ENCODE data around the gene GREB1L. TPM values are rescaled to one million over a fixed set of nuclear protein-coding genes. Genes with fewer than 3 reads are reported as not detected.

Gene GREB1L
- total and polyA plus RNA-seq, 4 donors, result 1.1 to 6.0 (median 3.9) TPM

- intact Hi-C loops (cut with DNase I), result no loop called here
- Histone ChIP-seq H3K36me3 (ENCODE audit: control insufficient read depth in 1 of 2, insufficient read depth in 2 of 2, low read length in 1 of 2) (peaks cover 9 to 10% of the 10 kb centered on the region in 2 donors), H3K9me3 (ENCODE audit: control insufficient read depth, low read length) (peaks cover 1% of the 10 kb centered on the region), H3K4me1 (ENCODE audit: control insufficient read depth in 1 of 2, insufficient read depth in 2 of 2, low read length in 2 of 2) (no peaks in the 10 kb centered on the region), H3K27me3 (ENCODE audit: control insufficient read depth in 1 of 2, insufficient read depth in 2 of 2, low read length in 1 of 2) (no peaks in the 10 kb centered on the region), H3K4me3 (ENCODE audit: low read length in 2 of 2) (no peak overlapping the region), H3K27ac (ENCODE audit: low read depth in 1 of 2, low read length in 2 of 2) (no peak overlapping the region)
- ATAC-seq (ENCODE audit: low FRiP score) (no peak), DNase-seq (no peak)
- 96% methylated on average over 2 of the region's 2 CpGs for WGBS, 2 donors
Measured at GRCh38 chr18:21513292-21513691, 271.3 kb downstream of the GREB1L start.

- H3K9me3 ChIP-seq (ENCODE audit: control insufficient read depth, low read length), result peaks cover 1% of the 10 kb centered on the region
- no peak for ATAC-seq (ENCODE audit: low FRiP score)
- intact Hi-C loops (cut with DNase I), result no loop called here
- H3K27me3 ChIP-seq (ENCODE audit: control insufficient read depth in 1 of 2, insufficient read depth in 2 of 2, low read length in 1 of 2), result no peaks in the 10 kb centered on the region
- 94 to 95% methylated on average over 5 of the region's 5 CpGs for WGBS, 2 donors
- no peak overlapping the region for H3K4me3 ChIP-seq (ENCODE audit: low read length in 2 of 2)
- no peak for DNase-seq
- H3K27ac ChIP-seq (ENCODE audit: low read depth in 1 of 2, low read length in 2 of 2), result no peak overlapping the region
- H3K36me3 ChIP-seq (ENCODE audit: control insufficient read depth in 1 of 2, insufficient read depth in 2 of 2, low read length in 1 of 2), result peaks cover 8 to 13% of the 10 kb centered on the region in 2 donors
- no peaks in the 10 kb centered on the region for H3K4me1 ChIP-seq (ENCODE audit: control insufficient read depth in 1 of 2, insufficient read depth in 2 of 2, low read length in 2 of 2)
Measured at GRCh38 chr18:21513741-21514140, 271.7 kb downstream of the GREB1L start.

GRCh38 chr18:21522530-21522929, 280.5 kb downstream of the GREB1L start:
- intact Hi-C loops (cut with DNase I), result no loop called here
- Histone ChIP-seq H3K36me3 (ENCODE audit: control insufficient read depth in 1 of 2, insufficient read depth in 2 of 2, low read length in 1 of 2) (peaks cover 2 to 10% of the 10 kb centered on the region in 2 donors), H3K27ac (ENCODE audit: low read depth in 1 of 2, low read length in 2 of 2) (no peak overlapping the region), H3K9me3 (ENCODE audit: control insufficient read depth, low read length) (no peaks in the 10 kb centered on the region), H3K4me3 (ENCODE audit: low read length in 2 of 2) (no peak overlapping the region), H3K4me1 (ENCODE audit: control insufficient read depth in 1 of 2, insufficient read depth in 2 of 2, low read length in 2 of 2) (peaks cover 0 to 5% of the 10 kb centered on the region in 2 donors), H3K27me3 (ENCODE audit: control insufficient read depth in 1 of 2, insufficient read depth in 2 of 2, low read length in 1 of 2) (no peaks in the 10 kb centered on the region)
- ATAC-seq (ENCODE audit: low FRiP score) (no peak), DNase-seq (no peak)
- WGBS, 2 donors, result 80 to 89% methylated on average over 6 of the region's 6 CpGs

GRCh38 chr18:21525916-21526315, 283.9 kb downstream of the GREB1L start:
- no peak overlapping the region for H3K4me3 ChIP-seq (ENCODE audit: low read length in 2 of 2)
- peaks cover 2 to 3% of the 10 kb centered on the region in 2 donors for H3K36me3 ChIP-seq (ENCODE audit: control insufficient read depth in 1 of 2, insufficient read depth in 2 of 2, low read length in 1 of 2)
- H3K27me3 ChIP-seq (ENCODE audit: control insufficient read depth in 1 of 2, insufficient read depth in 2 of 2, low read length in 1 of 2), result no peaks in the 10 kb centered on the region
- H3K9me3 ChIP-seq (ENCODE audit: control insufficient read depth, low read length), result no peaks in the 10 kb centered on the region
- intact Hi-C loops (cut with DNase I), result no loop called here
- no peak for DNase-seq
- WGBS, 2 donors, result 52 to 56% methylated on average over 2 of the region's 2 CpGs
- peaks cover 0 to 5% of the 10 kb centered on the region in 2 donors for H3K4me1 ChIP-seq (ENCODE audit: control insufficient read depth in 1 of 2, insufficient read depth in 2 of 2, low read length in 2 of 2)
- no peak overlapping the region for H3K27ac ChIP-seq (ENCODE audit: low read depth in 1 of 2, low read length in 2 of 2)
- ATAC-seq (ENCODE audit: low FRiP score), result no peak

GRCh38 chr18:21526463-21526862, 284.4 kb downstream of the GREB1L start:
- Histone ChIP-seq H3K27ac (ENCODE audit: low read depth in 1 of 2, low read length in 2 of 2) (peak overlapping the region in 1 of 2 donors; percentile 28), H3K4me1 (ENCODE audit: control insufficient read depth in 1 of 2, insufficient read depth in 2 of 2, low read length in 2 of 2) (peaks cover 0 to 5% of the 10 kb centered on the region in 2 donors), H3K27me3 (ENCODE audit: control insufficient read depth in 1 of 2, insufficient read depth in 2 of 2, low read length in 1 of 2) (no peaks in the 10 kb centered on the region), H3K36me3 (ENCODE audit: control insufficient read depth in 1 of 2, insufficient read depth in 2 of 2, low read length in 1 of 2) (peaks cover 3% of the 10 kb centered on the region in 2 donors), H3K9me3 (ENCODE audit: control insufficient read depth, low read length) (no peaks in the 10 kb centered on the region), H3K4me3 (ENCODE audit: low read length in 2 of 2) (no peak overlapping the region)
- intact Hi-C loops (cut with DNase I), result no loop called here
- no peak for DNase-seq
- 51 to 55% methylated on average over 2 of the region's 2 CpGs for WGBS, 2 donors
- peak; percentile 36 for ATAC-seq (ENCODE audit: low FRiP score)

GRCh38 chr18:21534327-21534726, 292.3 kb downstream of the GREB1L start:
- no peak for ATAC-seq (ENCODE audit: low FRiP score)
- intact Hi-C loops (cut with DNase I), result no loop called here
- Histone ChIP-seq H3K9me3 (ENCODE audit: control insufficient read depth, low read length) (no peaks in the 10 kb centered on the region), H3K4me3 (ENCODE audit: low read length in 2 of 2) (no peak overlapping the region), H3K4me1 (ENCODE audit: control insufficient read depth in 1 of 2, insufficient read depth in 2 of 2, low read length in 2 of 2) (no peaks in the 10 kb centered on the region), H3K27ac (ENCODE audit: low read depth in 1 of 2, low read length in 2 of 2) (no peak overlapping the region), H3K27me3 (ENCODE audit: control insufficient read depth in 1 of 2, insufficient read depth in 2 of 2, low read length in 1 of 2) (no peaks in the 10 kb centered on the region), H3K36me3 (ENCODE audit: control insufficient read depth in 1 of 2, insufficient read depth in 2 of 2, low read length in 1 of 2) (peaks cover 1 to 2% of the 10 kb centered on the region in 2 donors)
- WGBS, 2 donors, result 44 to 45% methylated on average over 1 of the region's 1 CpG
- no peak for DNase-seq

- H3K4me3 ChIP-seq (ENCODE audit: low read length in 2 of 2), result no peak overlapping the region
- no peaks in the 10 kb centered on the region for H3K9me3 ChIP-seq (ENCODE audit: control insufficient read depth, low read length)
- WGBS, 2 donors, result 72 to 75% methylated on average over 3 of the region's 3 CpGs
- ATAC-seq (ENCODE audit: low FRiP score), result no peak
- intact Hi-C loops (cut with DNase I), result no loop called here
- peaks cover 0 to 2% of the 10 kb centered on the region in 2 donors for H3K36me3 ChIP-seq (ENCODE audit: control insufficient read depth in 1 of 2, insufficient read depth in 2 of 2, low read length in 1 of 2)
- DNase-seq, result no peak
- no peaks in the 10 kb centered on the region for H3K27me3 ChIP-seq (ENCODE audit: control insufficient read depth in 1 of 2, insufficient read depth in 2 of 2, low read length in 1 of 2)
- no peak overlapping the region for H3K27ac ChIP-seq (ENCODE audit: low read depth in 1 of 2, low read length in 2 of 2)
- H3K4me1 ChIP-seq (ENCODE audit: control insufficient read depth in 1 of 2, insufficient read depth in 2 of 2, low read length in 2 of 2), result no peaks in the 10 kb centered on the region
Measured at GRCh38 chr18:21538230-21538629, 296.2 kb downstream of the GREB1L start.

- H3K9me3 ChIP-seq (ENCODE audit: control insufficient read depth, low read length), result no peaks in the 10 kb centered on the region
- ATAC-seq (ENCODE audit: low FRiP score) (no peak), DNase-seq (no peak)
- H3K27ac ChIP-seq (ENCODE audit: low read depth in 1 of 2, low read length in 2 of 2), result no peak overlapping the region
- intact Hi-C loops (cut with DNase I), result no loop called here
- no peaks in the 10 kb centered on the region for H3K27me3 ChIP-seq (ENCODE audit: control insufficient read depth in 1 of 2, insufficient read depth in 2 of 2, low read length in 1 of 2)
- WGBS, 2 donors, result 91 to 93% methylated on average over 5 of the region's 5 CpGs
- H3K4me3 ChIP-seq (ENCODE audit: low read length in 2 of 2), result no peak overlapping the region
- no peaks in the 10 kb centered on the region for H3K36me3 ChIP-seq (ENCODE audit: control insufficient read depth in 1 of 2, insufficient read depth in 2 of 2, low read length in 1 of 2)
- no peaks in the 10 kb centered on the region for H3K4me1 ChIP-seq (ENCODE audit: control insufficient read depth in 1 of 2, insufficient read depth in 2 of 2, low read length in 2 of 2)
Measured at GRCh38 chr18:21546423-21546822, 304.4 kb downstream of the GREB1L start.

- 98 to 100% methylated on average over 2 of the region's 2 CpGs for WGBS, 2 donors
- DNase-seq (no peak), ATAC-seq (ENCODE audit: low FRiP score) (no peak)
- Histone ChIP-seq H3K27me3 (ENCODE audit: control insufficient read depth in 1 of 2, insufficient read depth in 2 of 2, low read length in 1 of 2) (no peaks in the 10 kb centered on the region), H3K9me3 (ENCODE audit: control insufficient read depth, low read length) (no peaks in the 10 kb centered on the region), H3K36me3 (ENCODE audit: control insufficient read depth in 1 of 2, insufficient read depth in 2 of 2, low read length in 1 of 2) (no peaks in the 10 kb centered on the region), H3K27ac (ENCODE audit: low read depth in 1 of 2, low read length in 2 of 2) (no peak overlapping the region), H3K4me3 (ENCODE audit: low read length in 2 of 2) (no peak overlapping the region), H3K4me1 (ENCODE audit: control insufficient read depth in 1 of 2, insufficient read depth in 2 of 2, low read length in 2 of 2) (no peaks in the 10 kb centered on the region)
- intact Hi-C loops (cut with DNase I), result no loop called here
Measured at GRCh38 chr18:21548647-21549046, 306.6 kb downstream of the GREB1L start.
